Right lobe of liver (tissue), 4 donors: ENCODE measurements around the gene ATOSA.

ENCODE experiments used
- CTCF ChIP-seq, 4 donors: fragments of 200-600 bp in 3 of 4; fragments of 450-650 bp in 1 of 4; IDR thresholded peaks; one replicate each; pipeline versions ENCODE4 v1.5.1 to v1.8.0; 2016 to 2022; ENCODE audit warnings: antibody characterized with exemption in 4 of 4, mild to moderate bottlenecking in 2 of 4
- POLR2A ChIP-seq: fragments of 450-650 bp; IDR thresholded peaks from one replicate; pipeline ENCODE4 v1.6.1; 2017; ENCODE audit warnings: antibody characterized with exemption, mild to moderate bottlenecking
- donor health status: DM: no; HTN: no; CAD: no.
- donor health status: DM: no; HTN: no; CAD: no.
- donor health status: DM: no; HTN: yes; CAD: no.

GRCh38 chr15:52714968-52715367 lies 35.8 kb upstream of the ATOSA start:
- TF ChIP-seq CTCF (IDR thresholded peaks at IDR 0.05) (no peak), POLR2A (no peak)
